GM19455 (cell line): Measurements from ENCODE around the gene SLC8A2.
"Not testable (repeated sequence)": the region's sequence is repeated elsewhere in the genome, so short reads cannot be mapped to it uniquely, and the experiment has no call there.

ENCODE experiments used
- ATAC-seq: cut with Tn5 transposase; IDR thresholded peaks from one replicate; pipeline ENCODE4 v1.9.1; 2021; ENCODE audit not compliant: unreplicated experiment

The SLC8A2 gene

GRCh38 chr19:47487551-47488515, 16.1 kb upstream of the SLC8A2 start:
- ATAC-seq: no peak

GRCh38 chr19:47486900-47487299, 15.2 kb upstream of the SLC8A2 start:
- ATAC-seq: no peak

- ATAC-seq: not testable (repeated sequence)
These were observed 14.5 kb upstream of the SLC8A2 start for GRCh38 chr19:47486220-47486619.

- ATAC-seq: no peak
These were observed 13.5 kb upstream of the SLC8A2 start for GRCh38 chr19:47485210-47485609.

- peak; percentile 73 for ATAC-seq
These were observed 12.4 kb upstream of the SLC8A2 start, which contains the start of gene KPTN for GRCh38 chr19:47483800-47484690. TSS of gene KPTN (minus strand) at chr19:47484219. CDS start at chr19:47484160, 59 bp downstream.

- ATAC-seq: no peak
These were observed 11.5 kb upstream of the SLC8A2 start for GRCh38 chr19:47483200-47483599.

- ATAC-seq: no peak
These were observed 9.9 kb upstream of the SLC8A2 start for GRCh38 chr19:47481460-47482052.

GRCh38 chr19:47480658-47481057, 9.0 kb upstream of the SLC8A2 start:
- no peak for ATAC-seq

GRCh38 chr19:47479701-47480503, 8.2 kb upstream of the SLC8A2 start:
- ATAC-seq: no peak

- no peak for ATAC-seq
These were observed 4.8 kb upstream of the SLC8A2 start for GRCh38 chr19:47476438-47476972.

GRCh38 chr19:47475465-47475864, 3.8 kb upstream of the SLC8A2 start:
- ATAC-seq: no peak

- no peak for ATAC-seq
These were observed 1.6 kb upstream of the SLC8A2 start for GRCh38 chr19:47473336-47473735.

GRCh38 chr19:47471381-47471732, 336 bp downstream of the SLC8A2 start:
- ATAC-seq: no peak

- no peak for ATAC-seq
These were observed 1.1 kb downstream of the SLC8A2 start for GRCh38 chr19:47470447-47471195.

GRCh38 chr19:47469719-47470118, 2.0 kb downstream of the SLC8A2 start:
- ATAC-seq: no peak

- no peak for ATAC-seq
These were observed 2.4 kb downstream of the SLC8A2 start for GRCh38 chr19:47469363-47469700.

GRCh38 chr19:47467914-47468313, 3.8 kb downstream of the SLC8A2 start:
- ATAC-seq: no peak

GRCh38 chr19:47465957-47466356, 5.7 kb downstream of the SLC8A2 start:
- no peak for ATAC-seq

- no peak for ATAC-seq
These were observed 6.8 kb downstream of the SLC8A2 start for GRCh38 chr19:47464675-47465419.
